ENCODE results near the gene FGF22. TPM values are rescaled to one million over a fixed set of nuclear protein-coding genes. Genes with fewer than 3 reads are reported as not detected.

Gene FGF22
- total RNA-seq, 1 donor = 0.27 TPM

DNA sequence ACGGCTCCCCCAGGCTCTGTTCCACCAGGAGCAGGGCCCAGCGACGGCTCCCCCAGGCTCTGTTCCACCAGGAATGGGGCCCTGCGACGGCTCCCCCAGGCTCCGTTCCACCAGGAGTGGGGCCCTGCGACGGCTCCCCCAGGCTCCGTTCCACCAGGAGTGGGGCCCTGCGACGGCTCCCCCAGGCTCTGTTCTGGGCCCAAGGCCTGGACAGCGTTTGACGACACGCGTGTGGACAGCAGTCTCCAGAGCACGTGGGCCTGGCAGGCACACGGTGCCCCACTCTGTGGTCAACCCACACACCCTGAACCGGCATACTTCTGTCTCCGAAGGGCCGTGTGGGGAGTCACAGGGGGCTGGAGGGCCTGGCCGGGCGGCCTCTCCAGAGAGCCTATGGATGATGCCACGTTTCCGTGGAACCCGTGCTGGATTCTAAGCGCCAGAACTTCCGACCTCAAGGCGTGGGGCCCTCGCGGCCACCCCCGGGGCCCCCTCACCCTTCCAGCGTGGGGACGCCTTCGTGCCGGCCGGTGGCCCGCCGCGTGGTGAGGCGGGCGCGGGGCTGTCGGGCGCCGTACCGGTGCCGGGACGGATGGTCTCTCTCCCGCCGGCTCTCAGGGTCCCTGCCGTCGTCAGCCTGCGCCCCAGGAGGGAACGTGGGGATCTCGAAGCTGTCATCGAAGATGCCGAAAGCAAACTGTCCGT is 11.6 kb downstream of the FGF22 start:
- no peak overlapping the region for H3K4me3 ChIP-seq (ENCODE audit: low read depth, low read length)
- TF ChIP-seq, protein P1, sequence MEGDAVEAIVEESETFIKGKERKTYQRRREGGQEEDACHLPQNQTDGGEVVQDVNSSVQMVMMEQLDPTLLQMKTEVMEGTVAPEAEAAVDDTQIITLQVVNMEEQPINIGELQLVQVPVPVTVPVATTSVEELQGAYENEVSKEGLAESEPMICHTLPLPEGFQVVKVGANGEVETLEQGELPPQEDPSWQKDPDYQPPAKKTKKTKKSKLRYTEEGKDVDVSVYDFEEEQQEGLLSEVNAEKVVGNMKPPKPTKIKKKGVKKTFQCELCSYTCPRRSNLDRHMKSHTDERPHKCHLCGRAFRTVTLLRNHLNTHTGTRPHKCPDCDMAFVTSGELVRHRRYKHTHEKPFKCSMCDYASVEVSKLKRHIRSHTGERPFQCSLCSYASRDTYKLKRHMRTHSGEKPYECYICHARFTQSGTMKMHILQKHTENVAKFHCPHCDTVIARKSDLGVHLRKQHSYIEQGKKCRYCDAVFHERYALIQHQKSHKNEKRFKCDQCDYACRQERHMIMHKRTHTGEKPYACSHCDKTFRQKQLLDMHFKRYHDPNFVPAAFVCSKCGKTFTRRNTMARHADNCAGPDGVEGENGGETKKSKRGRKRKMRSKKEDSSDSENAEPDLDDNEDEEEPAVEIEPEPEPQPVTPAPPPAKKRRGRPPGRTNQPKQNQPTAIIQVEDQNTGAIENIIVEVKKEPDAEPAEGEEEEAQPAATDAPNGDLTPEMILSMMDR (IDR thresholded peaks at IDR 0.05; ENCODE audit: insufficient read depth, low read length) = no peak
- DNase-seq (ENCODE audit: low read depth) = no peak

DNA sequence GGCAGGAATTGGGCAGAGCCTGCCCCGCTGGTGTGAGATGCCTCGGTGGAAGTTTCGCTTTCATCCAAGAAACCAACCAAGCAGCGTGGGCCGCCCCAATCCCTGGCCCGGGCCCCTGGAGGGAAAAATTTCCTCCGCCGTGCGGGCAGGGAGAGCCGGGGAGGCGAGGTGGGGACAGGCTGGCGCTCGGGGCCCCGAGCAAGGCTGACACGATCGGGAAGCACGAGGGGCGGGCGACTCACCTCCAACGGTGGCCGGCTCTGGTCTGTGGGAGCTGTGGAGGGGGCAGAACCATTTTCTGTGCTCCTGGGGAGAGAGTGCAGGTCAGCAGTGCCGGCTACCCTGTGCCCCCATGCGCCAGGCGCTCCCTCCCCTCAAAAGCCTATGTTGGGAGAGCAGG is 12.3 kb downstream of the FGF22 start:
- TF ChIP-seq, protein P1 (IDR thresholded peaks at IDR 0.05; ENCODE audit: insufficient read depth, low read length) = no peak
- H3K4me3 ChIP-seq (ENCODE audit: low read depth, low read length) = no peak overlapping the region
- no peak for DNase-seq (ENCODE audit: low read depth)

GRCh38 chr19:652467-653389 is 13.0 kb downstream of the FGF22 start:
- no peak for DNase-seq (ENCODE audit: low read depth)
- no peak overlapping the region for H3K4me3 ChIP-seq (ENCODE audit: low read depth, low read length)
- TF ChIP-seq, protein P1 (IDR thresholded peaks at IDR 0.05; ENCODE audit: insufficient read depth, low read length) = no peak

DNA sequence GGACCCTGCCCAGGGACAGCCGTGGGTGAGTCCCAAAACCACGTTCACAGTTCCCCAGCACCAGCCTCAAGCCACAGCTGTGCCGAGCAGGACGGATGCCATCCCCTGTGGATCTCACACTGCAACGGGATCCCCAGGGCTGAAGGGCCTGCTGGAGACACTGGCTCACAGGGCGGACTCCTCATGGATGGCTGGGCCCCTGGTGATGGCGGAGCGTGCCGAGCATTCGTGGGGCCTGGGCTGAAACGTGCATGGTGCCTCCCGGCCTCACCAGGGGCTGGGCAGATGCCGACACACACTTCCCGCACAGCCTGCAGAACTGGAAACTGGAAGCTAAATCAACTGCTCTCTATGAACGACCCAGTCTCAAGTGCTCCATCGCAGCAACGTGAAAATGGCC is 13.7 kb downstream of the FGF22 start:
- TF ChIP-seq, protein P1 (IDR thresholded peaks at IDR 0.05; ENCODE audit: insufficient read depth, low read length) = no peak
- no peak overlapping the region for H3K4me3 ChIP-seq (ENCODE audit: low read depth, low read length)
- no peak for DNase-seq (ENCODE audit: low read depth)

GRCh38 chr19:655691-656090 is 16.0 kb downstream of the FGF22 start:
- no peak for DNase-seq (ENCODE audit: low read depth)
- H3K4me3 ChIP-seq (ENCODE audit: low read depth, low read length) = no peak overlapping the region
- TF ChIP-seq, protein P1 (IDR thresholded peaks at IDR 0.05; ENCODE audit: insufficient read depth, low read length) = no peak

DNA sequence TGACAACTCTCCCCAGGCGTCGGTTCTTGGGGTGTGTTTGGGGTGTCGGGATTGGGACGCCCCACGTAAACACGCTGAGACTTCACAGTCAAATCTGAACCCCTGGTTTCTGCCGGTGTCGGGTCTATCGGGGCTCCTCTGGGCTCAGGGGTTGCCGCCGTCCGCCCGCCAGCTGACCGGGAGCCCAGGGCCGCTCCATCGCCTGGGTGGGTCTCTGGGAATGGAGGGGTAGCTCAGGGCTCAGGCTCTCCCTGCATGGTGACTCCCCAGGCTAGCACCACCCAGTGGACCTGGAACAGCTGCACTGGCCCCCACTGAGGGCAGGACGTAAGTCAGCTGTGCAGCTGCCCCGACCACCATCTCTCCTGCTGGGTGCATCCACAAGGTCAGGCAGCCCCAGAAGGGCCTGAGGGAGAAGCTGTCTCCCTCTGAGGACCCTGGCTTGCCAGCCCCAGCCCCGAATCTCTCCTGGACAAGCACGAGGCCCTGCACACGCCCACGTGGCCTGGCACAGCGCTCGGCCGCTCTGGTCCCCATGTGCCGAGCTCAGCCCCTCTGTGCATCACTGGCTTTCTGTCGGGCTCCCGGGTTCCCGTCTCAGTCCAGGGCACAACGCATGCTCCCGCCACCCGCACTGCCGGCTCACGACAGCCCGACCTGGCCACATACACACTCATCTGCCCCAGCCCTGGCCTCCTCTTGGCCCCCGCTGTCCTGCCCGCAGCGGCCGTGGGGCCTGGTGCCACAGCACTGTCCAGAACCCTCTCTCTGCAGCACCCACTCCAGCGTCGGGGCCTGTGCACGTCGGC is 17.3 kb downstream of the FGF22 start:
- TF ChIP-seq, protein P1 (IDR thresholded peaks at IDR 0.05; ENCODE audit: insufficient read depth, low read length) = no peak
- DNase-seq (ENCODE audit: low read depth) = no peak
- no peak overlapping the region for H3K4me3 ChIP-seq (ENCODE audit: low read depth, low read length)

All from fibroblast of the aortic adventitia (primary cell).